GM19468 (cell line): ENCODE measurements around the gene EXOC5.
"Not testable (repeated sequence)": the region's sequence is repeated elsewhere in the genome, so short reads cannot be mapped to it uniquely, and the experiment has no call there.

Experiments used
- ATAC-seq: cut with Tn5 transposase; IDR thresholded peaks from one replicate; pipeline ENCODE4 v1.9.1; 2021; ENCODE audit warnings: mild to moderate bottlenecking, moderate library complexity, moderate number of reproducible peaks; ENCODE audit not compliant: unreplicated experiment; ENCODE audit errors: extremely low read depth

The EXOC5 gene

DNA sequence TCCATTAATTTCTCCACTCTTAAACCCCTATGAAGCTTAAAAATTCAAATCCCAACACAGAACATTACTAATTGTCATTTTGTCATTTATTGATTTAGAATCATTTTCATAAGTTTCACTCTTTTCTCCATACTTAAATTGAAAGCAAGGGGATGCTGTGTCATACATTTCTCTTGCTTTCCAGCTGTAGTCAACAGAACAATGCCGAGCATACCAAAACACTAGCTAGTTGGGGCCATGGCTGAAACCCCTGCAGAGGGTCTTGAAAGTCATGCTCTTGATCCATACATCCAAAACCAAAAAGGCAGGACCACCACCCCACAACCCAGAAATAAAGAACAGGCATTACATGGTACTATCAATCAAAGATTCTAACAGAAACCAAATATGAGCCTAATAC, 9.0 kb downstream of the EXOC5 start:
- no peak for ATAC-seq

- ATAC-seq = not testable (repeated sequence)
These were observed 10.5 kb downstream of the EXOC5 start for GRCh38 chr14:57258221-57258620.

- ATAC-seq = no peak
These were observed 13.8 kb downstream of the EXOC5 start for GRCh38 chr14:57254884-57255283.

DNA sequence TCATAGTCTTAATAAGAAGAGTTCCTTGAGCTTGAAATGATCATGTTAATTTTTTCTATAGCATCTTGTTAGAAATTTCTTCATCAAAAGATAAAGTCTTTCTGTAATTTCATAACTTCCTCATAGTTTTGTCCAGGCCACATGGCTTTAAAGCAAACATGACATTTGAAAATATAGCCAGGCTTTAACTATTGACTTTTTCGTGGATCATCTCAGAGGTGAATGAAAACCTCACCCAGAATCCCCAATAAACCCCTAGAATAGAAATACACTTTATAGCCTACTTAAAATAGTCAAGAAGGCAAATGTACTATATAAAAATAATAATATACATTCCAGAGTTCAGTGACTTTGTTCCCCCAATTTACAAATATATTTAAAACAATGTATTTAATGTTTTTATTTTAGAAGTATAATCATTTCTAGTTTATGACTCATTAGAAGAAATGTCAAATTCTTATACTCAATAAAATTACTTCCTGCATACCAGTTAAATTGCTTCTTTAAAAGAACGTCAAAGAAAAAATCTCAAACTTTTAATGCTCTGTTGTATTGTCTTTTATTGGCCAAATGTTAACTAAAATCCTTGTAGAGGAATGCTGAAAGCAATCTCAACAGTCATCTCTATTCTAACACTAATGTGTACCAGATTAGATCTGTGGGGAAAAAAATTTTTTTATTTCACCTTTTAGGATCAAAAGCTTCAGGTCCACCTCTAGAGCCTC, 21.6 kb downstream of the EXOC5 start:
- no peak for ATAC-seq

GRCh38 chr14:57245941-57246340, 22.8 kb downstream of the EXOC5 start:
- ATAC-seq = no peak

DNA sequence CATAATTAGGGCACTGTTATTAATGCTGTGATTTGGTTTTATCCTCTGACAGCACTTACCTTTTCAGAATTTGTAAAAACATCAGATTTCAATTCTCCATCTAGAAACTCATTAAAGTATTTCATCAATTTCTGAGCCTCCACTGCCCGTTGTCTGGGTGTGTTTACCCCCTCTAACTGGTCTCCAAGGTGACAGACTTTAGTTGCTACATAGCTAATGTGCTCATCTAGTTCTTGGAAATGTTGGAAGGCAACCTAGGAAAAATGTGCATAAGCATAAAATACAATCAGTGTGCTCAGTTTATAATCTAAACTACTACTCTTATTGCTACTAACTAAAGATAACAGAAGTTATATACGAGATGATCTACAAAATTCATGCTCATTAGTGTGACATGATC, 24.6 kb downstream of the EXOC5 start:
- no peak for ATAC-seq

- no peak for ATAC-seq
These were observed 25.4 kb downstream of the EXOC5 start for GRCh38 chr14:57243320-57243719.

GRCh38 chr14:57240115-57240514, 28.6 kb downstream of the EXOC5 start:
- ATAC-seq = not testable (repeated sequence)

GRCh38 chr14:57232006-57232405, 36.7 kb downstream of the EXOC5 start:
- no peak for ATAC-seq

GRCh38 chr14:57228320-57228719, 40.4 kb downstream of the EXOC5 start:
- not testable (repeated sequence) for ATAC-seq

GRCh38 chr14:57227083-57227482, 41.6 kb downstream of the EXOC5 start:
- ATAC-seq = no peak

DNA sequence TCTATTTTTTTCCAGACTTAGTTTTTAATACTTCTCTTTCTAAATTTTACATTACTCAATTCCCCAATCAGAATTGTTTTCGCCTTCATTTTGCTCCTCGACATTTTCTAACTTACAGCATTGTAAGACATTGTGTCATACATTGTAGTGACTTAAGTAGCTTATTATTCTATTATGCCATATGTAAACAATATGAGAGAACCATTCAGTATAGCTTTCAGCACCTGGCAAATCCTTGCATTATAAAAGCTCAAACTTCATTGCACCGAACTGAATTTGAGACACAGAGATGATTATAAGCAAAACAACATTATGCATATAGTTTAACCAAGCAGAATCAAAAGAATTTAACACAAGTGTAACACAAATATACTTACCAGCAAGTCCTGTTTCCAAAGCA, 46.8 kb downstream of the EXOC5 start:
- no peak for ATAC-seq

DNA sequence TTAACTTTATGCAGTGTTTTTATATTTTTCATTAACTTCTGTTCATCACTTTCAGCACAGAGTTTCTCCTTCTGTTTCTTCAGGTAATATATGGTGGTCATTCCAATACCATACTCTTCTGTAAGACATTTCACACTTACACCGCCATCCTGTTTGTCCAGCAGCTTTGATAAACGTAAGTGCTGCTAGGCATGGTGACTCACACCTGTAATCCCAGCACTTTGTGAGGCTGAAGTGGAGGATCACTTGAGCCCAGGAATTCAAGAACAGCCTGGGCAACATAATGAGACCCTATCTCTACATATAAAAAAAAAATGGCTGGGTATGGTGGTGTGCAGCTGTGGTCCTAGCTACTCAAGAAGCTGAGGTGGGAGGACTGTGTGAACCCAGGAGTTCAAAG, 55.8 kb downstream of the EXOC5 start:
- ATAC-seq = no peak

- no peak for ATAC-seq
These were observed 59.1 kb downstream of the EXOC5 start for GRCh38 chr14:57209561-57209960.

DNA sequence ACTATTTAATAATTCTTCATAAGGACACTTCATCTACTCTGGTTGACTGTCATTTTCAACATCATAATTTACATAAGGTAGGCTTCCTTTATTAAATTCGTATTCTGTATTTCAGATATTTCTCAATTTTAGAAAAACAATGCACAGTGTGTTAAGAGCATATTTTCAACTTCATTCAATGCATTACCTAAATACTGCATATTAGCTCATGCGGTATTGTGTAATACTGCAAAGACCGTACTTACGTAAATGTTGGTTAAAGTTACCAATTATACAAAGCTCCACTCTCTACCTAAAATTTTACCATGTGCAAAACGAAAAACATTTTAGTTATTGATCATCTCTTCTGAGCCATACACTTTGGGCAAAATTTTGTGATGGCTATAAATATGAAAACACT, 62.8 kb downstream of the EXOC5 start:
- ATAC-seq = no peak

GRCh38 chr14:57202672-57203071, 66.0 kb downstream of the EXOC5 start:
- ATAC-seq = not testable (repeated sequence)

GRCh38 chr14:57199921-57200320, 68.8 kb downstream of the EXOC5 start:
- no peak for ATAC-seq

GRCh38 chr14:57189070-57189469, 79.6 kb downstream of the EXOC5 start:
- ATAC-seq = no peak

- no peak for ATAC-seq
These were observed 85.8 kb downstream of the EXOC5 start for GRCh38 chr14:57182760-57183503.

DNA sequence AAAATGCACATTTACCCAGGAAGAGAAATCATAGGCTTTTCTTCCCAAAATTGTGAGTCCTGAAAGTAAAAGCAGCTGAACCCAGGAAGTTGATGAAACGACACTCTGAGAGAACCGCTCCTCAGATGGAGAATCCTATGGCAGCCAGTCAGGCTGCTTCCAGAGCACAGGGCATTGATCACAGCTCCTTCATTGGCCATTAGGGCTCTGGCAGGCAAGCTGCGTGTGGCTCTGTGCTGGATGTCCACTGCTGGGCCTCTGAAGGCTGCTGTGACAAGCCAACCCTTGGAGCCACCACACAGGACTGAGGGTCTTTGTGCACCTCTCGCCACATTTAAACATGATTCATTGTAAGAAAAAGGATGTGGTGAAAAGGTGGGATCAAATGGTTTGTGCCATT, 89.4 kb downstream of the EXOC5 start:
- ATAC-seq = no peak

DNA sequence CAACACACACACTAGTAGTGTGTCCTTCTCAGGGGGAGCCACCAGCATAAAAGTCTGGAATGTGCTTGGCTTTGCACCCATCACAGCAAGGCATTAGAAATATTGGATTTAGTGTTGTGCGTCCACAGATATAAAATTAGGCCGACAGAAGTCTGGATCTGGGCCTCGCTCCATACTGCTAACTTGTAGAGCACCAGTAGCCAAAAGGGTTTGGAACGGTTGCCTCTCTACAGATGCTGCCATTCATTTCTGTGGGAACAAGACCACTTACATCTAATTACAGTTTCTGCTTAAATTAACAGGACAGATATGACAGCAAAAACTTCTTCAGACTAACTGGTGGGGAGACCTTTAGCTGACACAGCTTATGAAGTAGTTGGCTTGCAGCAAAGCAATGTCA, 94.2 kb downstream of the EXOC5 start:
- no peak for ATAC-seq

DNA sequence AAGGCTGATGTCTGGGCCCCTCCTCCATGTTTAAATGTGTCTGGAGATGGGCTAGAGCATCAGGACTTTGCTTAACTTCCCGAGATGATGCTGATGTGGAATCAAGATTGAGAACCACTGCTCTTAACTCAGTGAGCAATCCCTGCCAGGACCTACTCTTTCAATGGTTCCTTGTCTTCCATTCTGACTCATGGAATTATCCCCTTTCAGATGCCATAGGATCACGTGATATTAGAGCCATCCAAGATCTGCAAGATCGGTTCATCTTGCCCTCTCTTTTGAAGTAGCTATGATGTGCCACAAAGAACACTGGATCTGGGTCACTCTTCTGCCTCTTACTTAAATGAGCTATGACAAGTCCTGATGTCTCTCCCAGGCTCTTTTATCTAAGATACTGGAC, 96.8 kb downstream of the EXOC5 start:
- no peak for ATAC-seq
